Uterus (tissue), 4 donors: Measurements from ENCODE around the gene SERPINF2. TPM values are rescaled to one million over a fixed set of nuclear protein-coding genes. Genes with fewer than 3 reads are reported as not detected.
"Not testable (repeated sequence)": the region's sequence is repeated elsewhere in the genome, so short reads cannot be mapped to it uniquely, and the experiment has no call there.

Source experiments
- DNase-seq, 2 donors: peaks; one replicate each; pipeline ENCODE4 v3.0.0-alpha.2; 2019 to 2020
- H3K27ac ChIP-seq, 2 donors: fragments of 200-600 bp; sonication (generic); 1 replicate in 1 of 2; 2 replicates in 1 of 2; pipeline ENCODE4 v1.5.1; 2016 to 2018
- H3K27me3 ChIP-seq, 2 donors: fragments of 200-600 bp; sonication (generic); one replicate each; pipeline ENCODE4 v1.5.1; 2018 to 2019; ENCODE audit warnings: control low read depth in 1 of 2
- H3K36me3 ChIP-seq, 2 donors: fragments of 200-600 bp; sonication (generic); one replicate each; pipeline ENCODE4 v1.5.1; 2019; ENCODE audit warnings: control low read depth in 1 of 2
- H3K4me1 ChIP-seq, 2 donors: fragments of 200-600 bp; sonication (generic); one replicate each; pipeline ENCODE4 v1.5.1; 2018 to 2019; ENCODE audit warnings: control low read depth in 1 of 2
- H3K4me3 ChIP-seq, 2 donors: fragments of 200-600 bp; sonication (generic); 1 replicate in 1 of 2; 2 replicates in 1 of 2; pipeline ENCODE4 v1.5.1; 2018 to 2019; ENCODE audit warnings: mild to moderate bottlenecking in 1 of 2
- H3K9me3 ChIP-seq, 2 donors: fragments of 200-600 bp; sonication (generic); one replicate each; pipeline ENCODE4 v1.5.1; 2019; ENCODE audit warnings: control low read depth in 1 of 2
- POLR2A ChIP-seq, 2 donors: fragments of 450-650 bp; IDR thresholded peaks; one replicate each; pipeline ENCODE4 v1.6.1; 2016; ENCODE audit warnings: antibody characterized with exemption in 2 of 2, mild to moderate bottlenecking in 1 of 2, moderate library complexity in 1 of 2
- intact Hi-C: fragments of 100-400 bp; cut with DNase I; formaldehyde crosslinking; loops from one replicate; pipeline ENCODE4 v1.15.1; 2023; ENCODE audit warnings: low total_unique reads
- total RNA-seq, 4 donors: library from RNA; depleted of rRNA in 3 of 4; stranded (reverse); fragments of >200 nt in 3 of 4; gene quantifications; one replicate each; pipeline versions ENCODE4 v1.1.0 to v1.2.4, GENCODE V29; 2014 to 2023
- TF ChIP-seq, protein P1 (sequence below), 4 experiments: fragments of 200-600 bp in 2 of 4; fragments of 450-650 bp in 2 of 4; sonication (generic) in 2 of 4; IDR thresholded peaks; one replicate each; pipeline ENCODE4 v1.5.1; 2016 to 2019; ENCODE audit warnings: antibody characterized with exemption in 4 of 4, mild to moderate bottlenecking in 2 of 4, moderate library complexity in 1 of 4
- donor health status: DM: yes; HTN: yes; CAD: no.

The SERPINF2 gene
- total RNA-seq, 4 donors from 2014 or later = 0.83 to 21.5 (median 10.0) TPM

DNA sequence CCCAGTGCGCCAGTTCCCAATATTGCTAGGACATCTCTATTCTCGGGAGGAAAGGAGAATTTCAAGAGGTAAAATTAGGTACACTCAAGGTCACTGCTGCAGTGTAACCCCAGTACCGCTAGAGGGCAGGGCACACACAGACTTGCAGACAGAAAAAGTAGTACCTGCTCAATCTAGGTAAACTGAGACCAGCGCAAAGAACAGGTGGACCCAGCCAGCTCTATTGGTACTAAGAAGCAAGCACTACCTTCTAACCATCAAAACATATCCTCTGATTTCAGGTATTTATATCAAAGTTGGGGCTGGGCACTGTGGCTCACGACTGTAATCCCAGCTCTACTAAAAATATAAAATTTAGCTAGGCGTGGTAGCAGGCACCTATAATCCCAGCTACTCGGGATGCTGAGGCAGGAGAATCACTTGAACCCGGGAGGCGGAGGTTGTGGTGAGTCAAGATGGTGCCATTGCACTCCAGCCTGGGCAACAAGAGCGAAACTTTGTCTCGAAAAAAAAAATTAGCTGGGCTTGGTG lies 21.8 kb upstream of the SERPINF2 start:
- intact Hi-C loops = loop anchor here (5.0 kb wide), 1 partner anchor 61 kb away; no protein-coding TSS in a partner anchor
- TF ChIP-seq, protein P1, sequence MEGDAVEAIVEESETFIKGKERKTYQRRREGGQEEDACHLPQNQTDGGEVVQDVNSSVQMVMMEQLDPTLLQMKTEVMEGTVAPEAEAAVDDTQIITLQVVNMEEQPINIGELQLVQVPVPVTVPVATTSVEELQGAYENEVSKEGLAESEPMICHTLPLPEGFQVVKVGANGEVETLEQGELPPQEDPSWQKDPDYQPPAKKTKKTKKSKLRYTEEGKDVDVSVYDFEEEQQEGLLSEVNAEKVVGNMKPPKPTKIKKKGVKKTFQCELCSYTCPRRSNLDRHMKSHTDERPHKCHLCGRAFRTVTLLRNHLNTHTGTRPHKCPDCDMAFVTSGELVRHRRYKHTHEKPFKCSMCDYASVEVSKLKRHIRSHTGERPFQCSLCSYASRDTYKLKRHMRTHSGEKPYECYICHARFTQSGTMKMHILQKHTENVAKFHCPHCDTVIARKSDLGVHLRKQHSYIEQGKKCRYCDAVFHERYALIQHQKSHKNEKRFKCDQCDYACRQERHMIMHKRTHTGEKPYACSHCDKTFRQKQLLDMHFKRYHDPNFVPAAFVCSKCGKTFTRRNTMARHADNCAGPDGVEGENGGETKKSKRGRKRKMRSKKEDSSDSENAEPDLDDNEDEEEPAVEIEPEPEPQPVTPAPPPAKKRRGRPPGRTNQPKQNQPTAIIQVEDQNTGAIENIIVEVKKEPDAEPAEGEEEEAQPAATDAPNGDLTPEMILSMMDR (IDR thresholded peaks at IDR 0.05) = peak; percentile 94 to 97 (median 95)
- no peak for TF ChIP-seq POLR2A (IDR thresholded peaks at IDR 0.05)
- Histone ChIP-seq H3K4me3 (no peak overlapping the region), H3K36me3 (no peaks in the 10 kb centered on the region), H3K27me3 (no peaks in the 10 kb centered on the region), H3K4me1 (peaks cover 3 to 22% of the 10 kb centered on the region in 2 donors), H3K9me3 (no peaks in the 10 kb centered on the region), H3K27ac (peak overlapping the region in 1 of 2 donors; percentile 14)
- peak; percentile 71 to 73 for DNase-seq

DNA sequence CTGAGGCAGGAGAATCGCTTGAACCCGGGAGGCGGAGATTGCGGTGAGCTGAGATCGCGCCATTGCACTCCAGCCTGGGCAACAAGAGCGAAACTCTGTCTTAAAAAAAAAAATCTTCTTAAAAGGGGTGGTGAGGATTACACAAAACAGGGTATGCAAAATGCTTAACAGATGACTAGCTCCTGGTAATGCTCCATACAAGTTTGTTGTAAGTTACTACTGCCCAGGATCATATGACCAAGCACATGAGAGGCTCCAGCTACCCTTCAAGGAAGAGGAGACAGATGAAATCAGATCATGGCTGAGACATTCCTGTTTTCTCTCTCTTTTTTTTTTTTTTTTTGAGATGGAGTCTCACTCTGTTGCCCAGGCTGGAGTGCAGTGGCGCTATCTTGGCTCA lies 20.6 kb upstream of the SERPINF2 start:
- H3K9me3 ChIP-seq, H3K4me3 ChIP-seq, H3K27me3 ChIP-seq, H3K36me3 ChIP-seq, DNase-seq: not testable (repeated sequence)
- intact Hi-C loops = loop anchor here (5.0 kb wide), 1 partner anchor 60 kb away; no protein-coding TSS in a partner anchor
- H3K4me1 ChIP-seq = peaks cover 3 to 22% of the 10 kb centered on the region in 2 donors
- peak overlapping the region in 1 of 2 donors; percentile 96 for H3K27ac ChIP-seq

DNA sequence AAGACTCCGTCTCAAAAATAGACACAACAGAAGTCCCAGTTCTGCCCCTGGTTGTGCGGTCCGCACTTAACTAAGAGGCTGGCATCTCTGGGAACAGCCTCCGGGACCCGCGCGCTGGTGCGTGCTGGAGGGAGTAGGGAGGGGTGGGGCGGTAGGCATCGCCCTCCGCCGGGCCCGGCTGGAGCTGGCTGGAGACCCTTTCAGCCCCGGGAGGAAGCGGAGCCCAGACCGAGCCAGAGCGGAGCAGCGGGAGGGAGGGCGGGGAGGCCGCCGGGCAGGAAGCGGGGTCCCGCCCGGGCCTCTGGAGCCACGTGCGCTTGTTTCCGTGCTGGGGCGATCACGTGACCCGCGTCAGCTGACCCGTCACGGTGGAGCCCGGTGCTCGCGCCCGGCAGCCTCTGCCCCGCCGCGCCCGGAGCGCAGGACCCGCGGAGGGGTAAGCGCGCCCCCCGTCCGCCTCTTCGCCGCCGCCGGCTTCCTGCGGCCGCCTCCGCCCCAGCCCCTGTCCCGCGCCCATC lies 18.3 kb upstream of the SERPINF2 start, which contains the start of gene WDR81:
Gene WDR81, plus strand, starts transcription at position 354 of the 518 bp plus-strand sequence. CDS start 256 bp downstream, outside the sequence.
- H3K4me3 ChIP-seq = peak within 1 kb of the TSS; percentile 52 to 59
- TF ChIP-seq, protein P1 (IDR thresholded peaks at IDR 0.05) = no peak
- peak; percentile 45 to 57 for TF ChIP-seq POLR2A (IDR thresholded peaks at IDR 0.05)
- peak within 1 kb of the TSS; percentile 81 to 96 for H3K27ac ChIP-seq
- no peaks in the 10 kb centered on the region for H3K36me3 ChIP-seq
- intact Hi-C loops = loop anchor here (5.0 kb wide), 1 partner anchor 58 kb away; no protein-coding TSS in a partner anchor
- H3K9me3 ChIP-seq = no peaks in the 10 kb centered on the region
- peak; percentile 88 to 91 for DNase-seq
- peaks cover 3 to 17% of the 10 kb centered on the region in 2 donors for H3K4me1 ChIP-seq
- H3K27me3 ChIP-seq = no peaks in the 10 kb centered on the region

DNA sequence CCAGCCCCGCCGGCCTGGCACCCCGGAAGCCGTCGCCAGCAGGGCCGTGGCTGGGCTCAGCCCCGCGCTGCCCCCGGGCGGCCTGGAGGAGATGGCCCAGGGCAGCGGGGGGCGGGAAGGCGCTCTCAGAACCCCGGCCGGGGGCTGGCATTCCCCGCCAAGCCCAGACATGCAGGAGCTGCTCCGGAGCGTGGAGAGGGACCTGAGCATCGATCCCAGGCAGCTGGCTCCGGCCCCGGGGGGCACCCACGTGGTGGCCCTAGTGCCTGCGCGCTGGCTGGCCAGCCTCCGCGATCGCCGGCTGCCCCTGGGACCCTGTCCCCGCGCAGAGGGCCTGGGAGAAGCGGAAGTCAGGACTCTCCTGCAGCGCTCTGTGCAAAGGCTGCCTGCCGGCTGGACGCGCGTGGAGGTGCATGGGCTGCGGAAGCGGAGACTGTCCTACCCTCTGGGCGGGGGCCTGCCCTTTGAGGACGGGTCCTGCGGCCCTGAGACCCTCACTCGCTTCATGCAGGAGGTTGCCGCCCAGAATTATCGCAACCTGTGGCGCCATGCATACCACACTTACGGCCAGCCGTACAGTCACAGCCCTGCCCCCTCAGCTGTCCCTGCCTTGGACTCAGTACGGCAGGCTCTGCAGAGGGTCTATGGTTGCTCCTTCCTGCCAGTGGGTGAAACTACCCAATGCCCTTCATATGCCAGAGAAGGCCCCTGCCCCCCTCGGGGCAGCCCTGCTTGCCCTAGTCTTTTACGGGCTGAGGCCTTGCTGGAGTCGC lies 17.6 kb upstream of the SERPINF2 start:
- H3K9me3 ChIP-seq = no peaks in the 10 kb centered on the region
- peak; percentile 33 to 35 for DNase-seq
- TF ChIP-seq POLR2A (IDR thresholded peaks at IDR 0.05) = no peak
- TF ChIP-seq, protein P1 (IDR thresholded peaks at IDR 0.05) = peak in 1 of 4 experiments; percentile 3
- peak overlapping the region; percentile 52 to 59 for H3K4me3 ChIP-seq
- H3K4me1 ChIP-seq = peaks cover 3 to 17% of the 10 kb centered on the region in 2 donors
- intact Hi-C loops = loop anchor here (5.0 kb wide), 1 partner anchor 57 kb away; no protein-coding TSS in a partner anchor
- no peaks in the 10 kb centered on the region for H3K36me3 ChIP-seq
- H3K27me3 ChIP-seq = no peaks in the 10 kb centered on the region
- H3K27ac ChIP-seq = peak overlapping the region; percentile 81 to 96

DNA sequence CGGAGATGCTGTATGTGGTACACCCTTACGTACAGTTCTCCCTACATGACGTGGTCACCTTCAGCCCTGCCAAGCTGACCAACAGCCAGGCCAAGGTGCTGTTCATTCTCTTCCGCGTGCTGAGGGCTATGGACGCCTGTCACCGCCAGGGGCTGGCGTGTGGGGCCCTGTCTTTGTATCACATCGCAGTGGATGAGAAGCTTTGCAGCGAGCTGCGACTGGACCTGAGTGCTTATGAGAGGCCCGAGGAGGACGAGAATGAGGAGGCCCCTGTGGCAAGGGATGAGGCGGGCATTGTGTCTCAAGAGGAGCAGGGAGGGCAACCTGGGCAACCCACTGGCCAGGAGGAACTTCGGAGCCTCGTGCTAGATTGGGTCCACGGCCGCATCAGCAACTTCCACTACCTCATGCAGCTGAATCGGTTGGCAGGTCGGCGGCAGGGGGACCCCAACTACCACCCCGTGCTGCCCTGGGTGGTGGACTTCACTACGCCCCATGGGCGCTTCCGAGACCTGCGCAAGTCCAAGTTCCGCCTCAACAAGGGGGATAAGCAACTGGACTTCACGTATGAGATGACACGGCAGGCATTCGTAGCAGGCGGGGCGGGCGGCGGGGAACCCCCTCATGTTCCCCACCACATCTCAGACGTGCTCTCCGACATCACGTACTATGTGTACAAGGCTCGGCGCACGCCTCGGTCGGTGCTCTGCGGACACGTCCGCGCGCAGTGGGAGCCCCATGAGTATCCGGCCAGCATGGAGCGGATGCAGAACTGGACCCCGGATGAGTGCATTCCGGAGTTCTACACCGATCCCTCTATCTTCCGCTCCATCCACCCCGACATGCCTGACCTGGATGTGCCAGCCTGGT lies 16.8 kb upstream of the SERPINF2 start:
- peak in 1 of 2 donors; percentile 18 for DNase-seq
- intact Hi-C loops = no loop called here
- Histone ChIP-seq H3K9me3 (no peaks in the 10 kb centered on the region), H3K4me1 (peaks cover 5 to 17% of the 10 kb centered on the region in 2 donors), H3K27ac (peak overlapping the region in 1 of 2 donors; percentile 96), H3K4me3 (no peak overlapping the region), H3K36me3 (no peaks in the 10 kb centered on the region), H3K27me3 (no peaks in the 10 kb centered on the region)
- TF ChIP-seq POLR2A (IDR thresholded peaks at IDR 0.05) = no peak
- TF ChIP-seq, protein P1 (IDR thresholded peaks at IDR 0.05) = no peak
